ENCODE results near the gene MICOS13. TPM values are rescaled to one million over a fixed set of nuclear protein-coding genes. Genes with fewer than 3 reads are reported as not detected.

The MICOS13 gene
- total RNA-seq, 1 donor from 2014 or later, result 75.4 TPM

DNA sequence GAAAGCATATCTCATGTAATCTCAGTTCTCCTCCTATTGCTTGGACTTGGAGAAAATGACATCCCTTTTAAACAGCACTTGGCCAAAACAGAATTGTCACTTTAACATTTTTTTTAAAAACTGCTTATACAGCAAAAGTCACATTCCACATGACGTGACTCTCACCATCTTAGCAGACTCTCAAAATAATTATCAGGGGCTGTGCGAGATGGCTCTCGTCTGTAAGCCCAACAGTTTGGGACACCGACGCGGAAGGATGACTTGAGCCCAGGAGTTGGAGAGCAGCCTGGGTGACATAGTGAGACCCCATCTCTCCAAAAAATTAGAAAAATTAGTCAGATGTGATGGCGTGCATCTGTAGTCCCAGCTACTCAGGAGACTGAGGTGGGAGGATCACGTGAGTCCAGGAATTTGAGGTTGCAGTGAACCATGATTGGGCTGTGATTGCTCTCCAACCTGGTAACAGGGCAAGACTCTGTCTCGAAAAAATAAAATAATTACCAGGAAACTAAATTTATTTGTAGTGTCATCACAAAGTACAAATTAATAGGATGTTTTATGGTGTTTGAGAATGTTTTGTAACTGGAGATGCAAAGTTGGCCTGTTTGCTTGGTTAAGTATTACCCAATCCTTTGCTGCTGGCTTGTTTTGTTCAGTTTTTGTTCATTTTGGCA is 48.6 kb downstream of the MICOS13 start:
- DNase-seq (ENCODE audit: low spot score), result no peak

GRCh38 chr19:5628919-5629481 is 51.3 kb downstream of the MICOS13 start:
- no peak for DNase-seq (ENCODE audit: low spot score)

DNA sequence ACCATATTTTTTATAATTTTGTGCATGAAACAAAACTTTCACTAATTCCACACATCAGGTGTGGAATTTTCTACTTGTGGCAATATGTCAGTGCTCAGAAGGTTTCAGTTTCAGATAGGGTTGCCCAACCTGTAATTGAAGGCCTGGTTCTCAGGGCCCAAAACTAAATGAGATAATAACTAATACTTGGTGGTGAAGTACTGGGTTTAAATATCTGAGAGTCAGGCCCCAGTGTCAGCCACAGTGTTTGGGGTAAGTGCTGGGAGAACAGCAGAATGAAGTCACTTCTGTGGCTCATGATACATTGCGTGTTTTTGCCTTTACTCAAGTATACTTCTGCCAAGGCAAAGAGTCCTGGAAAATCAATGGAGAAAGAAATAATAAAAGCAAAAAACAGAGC is 51.9 kb downstream of the MICOS13 start:
- no peak for DNase-seq (ENCODE audit: low spot score)

Other genes with a start within 250 kb of the MICOS13 start
- not detected for gene ZNRF4, start 225.1 kb downstream of the MICOS13 start, total RNA-seq
- 0.48 TPM for gene TINCR, start 112.6 kb downstream of the MICOS13 start, total RNA-seq
- gene SAFB2, start 57.7 kb downstream of the MICOS13 start, total RNA-seq, result 64.6 TPM
- 69.9 TPM for gene SAFB, start 57.4 kb downstream of the MICOS13 start, total RNA-seq
- gene HSD11B1L, start 511 bp upstream of the MICOS13 start, total RNA-seq, result 4.0 TPM
- 564 TPM for gene RPL36, start 9.8 kb upstream of the MICOS13 start, total RNA-seq
- gene LONP1, start 39.6 kb upstream of the MICOS13 start, total RNA-seq, result 63.9 TPM
- gene CATSPERD, start 40.1 kb upstream of the MICOS13 start, total RNA-seq, result not detected
- 1.5 TPM for gene PRR22, start 104.2 kb upstream of the MICOS13 start, total RNA-seq
- 31.4 TPM for gene DUS3L, start 110.6 kb upstream of the MICOS13 start, total RNA-seq
- 0.42 TPM for gene NRTN, start 124.6 kb upstream of the MICOS13 start, total RNA-seq
- not detected for gene FUT6, start 159.2 kb upstream of the MICOS13 start, total RNA-seq
- gene FUT3, start 170.9 kb upstream of the MICOS13 start, total RNA-seq, result not detected
- gene FUT5, start 190.0 kb upstream of the MICOS13 start, total RNA-seq, result not detected
- gene NDUFA11, start 223.3 kb upstream of the MICOS13 start, total RNA-seq, result 186 TPM
- gene VMAC, start 224.4 kb upstream of the MICOS13 start, total RNA-seq, result 3.0 TPM
- gene CAPS, start 233.7 kb upstream of the MICOS13 start, total RNA-seq, result 4.4 TPM